ENCODE measurements around the gene THADA. TPM values are rescaled to one million over a fixed set of nuclear protein-coding genes. Genes with fewer than 3 reads are reported as not detected.

Gene THADA
- total RNA-seq, 1 experiment from 2014 or later = 20.1 TPM

GRCh38 chr2:43209204-43209717, 386.6 kb downstream of the THADA start:
- no peak overlapping the region for H3T11ph ChIP-seq (ENCODE audit: low read length)
- H2AK5ac ChIP-seq (ENCODE audit: insufficient read length, low read length) = no peak overlapping the region
- H3K4ac ChIP-seq (ENCODE audit: low read depth, low read length) = no peak overlapping the region
- Mint-ChIP-seq H3K36me3 (ENCODE audit: insufficient read depth in 1 of 3, low read depth in 3 of 3) (no peaks in the 10 kb centered on the region; a peak in 1 of 7 replicates), H3K27me3 (ENCODE audit: low read depth) (peaks cover 2% of the 10 kb centered on the region; the same call in 1 of the 2 replicates), H3K4me1 (peaks cover 17 to 36% of the 10 kb centered on the region in 2 experiments), H3K27ac (no peak overlapping the region), H3K4me3 (no peak overlapping the region), H3K9me3 (no peaks in the 10 kb centered on the region)
- no peak overlapping the region for H4K5ac ChIP-seq (ENCODE audit: insufficient read length, low read depth, low read length)
- H3K14ac ChIP-seq (ENCODE audit: insufficient read depth, low read length) = no peak overlapping the region
- no peaks in the 10 kb centered on the region for H3K9me3 ChIP-seq (ENCODE audit: control insufficient read depth, low read depth, low read length)
- H3K4me1 ChIP-seq (ENCODE audit: insufficient read depth, low read length) = no peaks in the 10 kb centered on the region; the same call in 1 of the 2 replicates
- no peak overlapping the region for H4K8ac ChIP-seq (replicated peaks; ENCODE audit: insufficient read length, low read depth, low read length)
- no peaks in the 10 kb centered on the region for H3K27me3 ChIP-seq (ENCODE audit: insufficient read depth, low read length)
- H4K20me1 ChIP-seq (ENCODE audit: control insufficient read depth, insufficient read depth, insufficient read length) = no peaks in the 10 kb centered on the region
- no peak overlapping the region for H3K56ac ChIP-seq (ENCODE audit: insufficient read length, low read depth, low read length)
- no peaks in the 10 kb centered on the region for H3K79me2 ChIP-seq (ENCODE audit: insufficient read depth, low read length)
- H3K23me2 ChIP-seq (ENCODE audit: insufficient read length, low read depth, low read length, poor library complexity, severe bottlenecking) = no peaks in the 10 kb centered on the region
- H2BK15ac ChIP-seq (ENCODE audit: low read depth, low read length) = no peak overlapping the region
- H3K4me2 ChIP-seq (ENCODE audit: insufficient read depth, insufficient read length, low read length) = no peak overlapping the region
- no peak overlapping the region for H3K23ac ChIP-seq (ENCODE audit: insufficient read length, low read depth, low read length)
- H3K27ac ChIP-seq (ENCODE audit: insufficient read length, low read depth, low read length) = no peak overlapping the region
- no CpG with 5 or more reads among the region's 5 CpGs for WGBS (ENCODE audit: extremely low coverage, insufficient read length, low lambda C conversion rate)
- no peak overlapping the region for H2BK120ac ChIP-seq (ENCODE audit: low read depth, low read length, poor library complexity, severe bottlenecking)
- H4K91ac ChIP-seq (ENCODE audit: insufficient read length, low read depth, low read length) = no peak overlapping the region
- no peak overlapping the region for H2BK12ac ChIP-seq (ENCODE audit: insufficient read length, low read depth, low read length)
- no peak overlapping the region for H2BK5ac ChIP-seq (ENCODE audit: insufficient read length, low read length)
- no peaks in the 10 kb centered on the region for H3K79me1 ChIP-seq (ENCODE audit: insufficient read depth, low read depth, low read length, poor library complexity, severe bottlenecking)
- TF ChIP-seq CTCF (conservative IDR thresholded peaks at IDR 0.05) = no peak
- no peak overlapping the region for H3K18ac ChIP-seq (ENCODE audit: insufficient read length, low read depth, low read length)
- no peak overlapping the region for H3K9ac ChIP-seq (ENCODE audit: extremely low read depth, insufficient read length, low read length)
- no peak overlapping the region for H2AFZ ChIP-seq (ENCODE audit: low read length)
- DNase-seq = no peak
- H2BK20ac ChIP-seq (ENCODE audit: low read depth, low read length, poor library complexity, severe bottlenecking) = no peak overlapping the region

All from H9 (cell line).